Neural cell (in vitro differentiated cells): ENCODE measurements around the gene GPC5. TPM values are rescaled to one million over a fixed set of nuclear protein-coding genes. Genes with fewer than 3 reads are reported as not detected.

ENCODE experiments used
- H2AFZ ChIP-seq: fragments of 200-600, 300-800 bp; sonication (generic), shearing (Covaris generic); 2 replicates; pipeline ENCODE4 v1.6.0; 2014; ENCODE audit warnings: low read depth, mild to moderate bottlenecking, antibody characterized with exemption, low read length, moderate library complexity
- H3F3A ChIP-seq: fragments of 200-600 bp; shearing (Covaris generic); 2 replicates; pipeline ENCODE4 v1.6.1; 2016; ENCODE audit warnings: mild to moderate bottlenecking, moderate library complexity, mixed read lengths, antibody characterized with exemption, low read length; ENCODE audit not compliant: insufficient read depth, poor library complexity, severe bottlenecking
- H3K27ac ChIP-seq: fragments of 200-600, 300-800 bp; sonication (generic), shearing (Covaris generic); 2 replicates; pipeline ENCODE4 v1.5.1; 2014; ENCODE audit warnings: mild to moderate bottlenecking, low read length, moderate library complexity
- H3K27me3 ChIP-seq: fragments of 300-800, 200-600 bp; sonication (generic), shearing (Covaris generic); 2 replicates; pipeline ENCODE4 v1.6.0; 2014; ENCODE audit warnings: mild to moderate bottlenecking, low read depth, low read length, moderate library complexity; ENCODE audit not compliant: insufficient read depth
- H3K36me3 ChIP-seq: fragments of 300-800, 200-600 bp; sonication (generic), shearing (Covaris generic); 2 replicates; pipeline ENCODE4 v1.5.1; 2014; ENCODE audit warnings: mild to moderate bottlenecking, antibody characterized with exemption, low read length, moderate library complexity; ENCODE audit not compliant: insufficient read depth
- H3K4me2 ChIP-seq: fragments of 300-800, 200-600 bp; sonication (generic), shearing (Covaris generic); 2 replicates; pipeline ENCODE4 v1.6.0; 2014; ENCODE audit warnings: mild to moderate bottlenecking, low read length
- H3K4me3 ChIP-seq: fragments of 300-800, 200-600 bp; sonication (generic), shearing (Covaris generic); 2 replicates; pipeline ENCODE4 v1.5.1; 2014; ENCODE audit warnings: mild to moderate bottlenecking, low read length, moderate library complexity
- H3K79me2 ChIP-seq: fragments of 200-600 bp; shearing (Covaris generic); replicated peaks from 2 replicates; pipeline ENCODE4 v1.6.0; 2014; ENCODE audit warnings: mild to moderate bottlenecking, low read length, moderate library complexity; ENCODE audit not compliant: insufficient read depth
- H3K9ac ChIP-seq: fragments of 300-800, 200-600 bp; sonication (generic), shearing (Covaris generic); 2 replicates; pipeline ENCODE4 v1.6.1; 2016; ENCODE audit warnings: mild to moderate bottlenecking, low read length, mixed read lengths
- H3K9me2 ChIP-seq: fragments of 200-600 bp; shearing (Covaris generic); 2 replicates; pipeline ENCODE4 v1.6.1; 2016; ENCODE audit warnings: mild to moderate bottlenecking, low read length, mixed read lengths; ENCODE audit not compliant: insufficient read depth
- H3K9me3 ChIP-seq: fragments of 200-600, 300-800 bp; sonication (generic), shearing (Covaris generic); 2 replicates; pipeline ENCODE4 v1.6.1; 2016; ENCODE audit warnings: mild to moderate bottlenecking, mixed run types, low read length, moderate library complexity, mixed read lengths
- H4K20me1 ChIP-seq: fragments of 200-600 bp; shearing (Covaris generic); 2 replicates; pipeline ENCODE4 v1.6.1; 2016; ENCODE audit warnings: mild to moderate bottlenecking, mixed run types; ENCODE audit not compliant: insufficient read depth
- CTCF ChIP-seq: fragments of 450-650 bp; IDR thresholded peaks from 2 replicates; pipeline ENCODE4 v1.5.1; 2014; ENCODE audit warnings: antibody characterized with exemption, mild to moderate bottlenecking, moderate library complexity; ENCODE audit not compliant: poor library complexity, severe bottlenecking
- EP300 ChIP-seq: fragments of 450-650 bp; conservative IDR thresholded peaks from 2 replicates; pipeline ENCODE4 v1.6.1; 2014; ENCODE audit warnings: antibody characterized with exemption, mild to moderate bottlenecking, moderate library complexity; ENCODE audit not compliant: poor library complexity, severe bottlenecking
- EZH2 ChIP-seq: fragments of 200-600, 300-800 bp; shearing (Covaris generic), sonication (generic); IDR thresholded peaks from 2 replicates; pipeline ENCODE4 v1.6.1; 2014; ENCODE audit warnings: antibody characterized with exemption, low read length, borderline replicate concordance, mild to moderate bottlenecking; ENCODE audit not compliant: insufficient read depth, poor library complexity, severe bottlenecking
- MXI1 ChIP-seq: fragments of 450-650 bp; conservative IDR thresholded peaks from 2 replicates; pipeline ENCODE4 v1.6.1; 2014; ENCODE audit warnings: antibody characterized with exemption, mild to moderate bottlenecking; ENCODE audit not compliant: poor library complexity, severe bottlenecking
- POLR2AphosphoS5 ChIP-seq: IDR thresholded peaks from 2 replicates; pipeline ENCODE4 v1.6.1; 2012
- RAD21 ChIP-seq: fragments of 450-650 bp; conservative IDR thresholded peaks from 2 replicates; pipeline ENCODE4 v1.6.1; 2014; ENCODE audit warnings: antibody characterized with exemption, mild to moderate bottlenecking, moderate library complexity
- REST ChIP-seq: IDR thresholded peaks from 2 replicates; pipeline ENCODE4 v1.6.1; 2012; ENCODE audit warnings: borderline replicate concordance
- SMC3 ChIP-seq: fragments of 450-650 bp; conservative IDR thresholded peaks from 2 replicates; pipeline ENCODE4 v1.6.1; 2014; ENCODE audit warnings: antibody characterized with exemption, mild to moderate bottlenecking, moderate library complexity; ENCODE audit not compliant: poor library complexity
- TAF1 ChIP-seq: IDR thresholded peaks from 2 replicates; pipeline ENCODE4 v1.6.1; 2012; ENCODE audit warnings: low read depth
- polyA plus RNA-seq: library from polyadenylated mRNA; depleted of rRNA; stranded (reverse); fragments of >200 nt; gene quantifications from 2 replicates; pipeline ENCODE4 v1.2.3, GENCODE V29; 2014

Gene GPC5
- polyA plus RNA-seq, 1 donor from 2014 or later = 5.0 TPM

- no peak overlapping the region for H3K4me2 ChIP-seq
- no peak overlapping the region for H2AFZ ChIP-seq
- no peaks in the 10 kb centered on the region for H3K79me2 ChIP-seq
- H3F3A ChIP-seq = no peaks in the 10 kb centered on the region
- TF ChIP-seq POLR2AphosphoS5 = peak; percentile 39
- TF ChIP-seq REST = no peak
- H3K27ac ChIP-seq = no peak overlapping the region
- no peak overlapping the region for H3K9ac ChIP-seq
- no peaks in the 10 kb centered on the region for H3K9me3 ChIP-seq
- H3K9me2 ChIP-seq = no peaks in the 10 kb centered on the region
- H4K20me1 ChIP-seq = no peaks in the 10 kb centered on the region
- no peak overlapping the region for H3K4me3 ChIP-seq
- H3K27me3 ChIP-seq = peaks cover 38% of the 10 kb centered on the region
- no peaks in the 10 kb centered on the region for H3K36me3 ChIP-seq
Measured at GRCh38 chr13:91745967-91746366, 347.5 kb downstream of the GPC5 start.

- no peaks in the 10 kb centered on the region for H3K9me3 ChIP-seq
- no peak overlapping the region for H3K9ac ChIP-seq
- TF ChIP-seq SMC3 = no peak
- TF ChIP-seq EZH2 = no peak
- no peak for TF ChIP-seq POLR2AphosphoS5
- TF ChIP-seq REST = no peak
- TF ChIP-seq CTCF = no peak
- TF ChIP-seq MXI1 = no peak
- TF ChIP-seq RAD21 = no peak
- no peak for TF ChIP-seq EP300
- no peak for TF ChIP-seq TAF1
Measured at GRCh38 chr13:91747186-91747585, 348.8 kb downstream of the GPC5 start.

More at GRCh38 chr13:91747186-91747585, 348.8 kb downstream of the GPC5 start:
- no peaks in the 10 kb centered on the region for H3K9me2 ChIP-seq
- H3K4me3 ChIP-seq = no peak overlapping the region
- H3F3A ChIP-seq = no peaks in the 10 kb centered on the region
- H2AFZ ChIP-seq = no peak overlapping the region
- H4K20me1 ChIP-seq = no peaks in the 10 kb centered on the region
- H3K36me3 ChIP-seq = no peaks in the 10 kb centered on the region
- no peak overlapping the region for H3K4me2 ChIP-seq
- H3K27me3 ChIP-seq = peaks cover 32% of the 10 kb centered on the region
- no peak overlapping the region for H3K27ac ChIP-seq
- no peaks in the 10 kb centered on the region for H3K79me2 ChIP-seq
